Dedifferentiated amniotic fluid mesenchymal stem cell (primary cell): Measurements from ENCODE around the gene HMCN2.

Experiments
- DNase-seq: peaks from one replicate; pipeline ENCODE4 v3.0.0-alpha.2; 2016; ENCODE audit errors: extremely low spot score

Gene HMCN2

DNA sequence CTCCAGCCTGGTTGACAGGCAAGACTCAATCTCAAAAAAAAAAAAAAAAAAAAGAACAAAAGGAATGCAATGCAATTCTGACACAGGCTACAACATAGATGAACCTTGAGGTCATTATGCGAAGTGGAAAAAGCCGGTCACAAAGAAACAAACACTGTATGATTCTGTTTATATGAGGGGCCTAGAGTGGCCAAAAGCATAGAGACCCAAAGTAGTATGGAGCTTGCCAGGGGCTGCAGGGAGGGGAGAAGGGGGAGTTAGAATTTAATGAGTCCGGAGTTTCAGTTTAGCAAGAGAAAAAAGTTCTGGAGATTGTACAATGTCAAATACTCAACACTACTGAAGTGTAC lies 146.0 kb downstream of the HMCN2 start:
- DNase-seq, result no peak

DNA sequence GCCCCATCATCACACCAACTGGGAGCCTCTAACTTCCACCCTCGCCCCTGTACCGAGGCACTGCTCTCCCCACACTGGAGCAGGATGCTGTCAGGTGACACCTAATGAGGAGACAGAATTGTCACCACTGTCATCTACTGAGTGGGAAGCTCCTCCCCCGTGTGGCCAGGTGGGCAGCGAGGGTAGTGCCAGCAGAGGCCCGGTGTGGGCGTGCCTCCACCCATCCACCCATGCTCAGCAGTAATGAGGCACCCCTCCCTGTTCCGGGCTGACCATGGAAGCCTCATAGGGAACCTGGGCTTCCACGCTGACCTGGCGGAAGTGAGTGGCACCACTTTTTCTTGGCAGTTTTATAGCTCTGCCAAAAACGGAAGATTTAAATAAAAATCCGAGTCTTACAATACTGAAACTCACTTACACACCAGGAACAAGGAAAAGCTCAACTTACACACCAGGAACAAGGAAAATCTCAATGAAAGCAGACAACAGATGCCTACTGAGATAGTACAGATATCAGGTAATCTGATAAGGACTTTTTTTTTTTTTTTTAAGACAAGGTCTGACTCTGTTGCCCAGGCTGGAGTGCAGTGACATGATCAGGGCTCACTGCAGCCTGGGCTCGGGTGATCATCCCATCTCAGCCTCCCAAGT lies 148.6 kb downstream of the HMCN2 start:
- DNase-seq, result no peak

DNA sequence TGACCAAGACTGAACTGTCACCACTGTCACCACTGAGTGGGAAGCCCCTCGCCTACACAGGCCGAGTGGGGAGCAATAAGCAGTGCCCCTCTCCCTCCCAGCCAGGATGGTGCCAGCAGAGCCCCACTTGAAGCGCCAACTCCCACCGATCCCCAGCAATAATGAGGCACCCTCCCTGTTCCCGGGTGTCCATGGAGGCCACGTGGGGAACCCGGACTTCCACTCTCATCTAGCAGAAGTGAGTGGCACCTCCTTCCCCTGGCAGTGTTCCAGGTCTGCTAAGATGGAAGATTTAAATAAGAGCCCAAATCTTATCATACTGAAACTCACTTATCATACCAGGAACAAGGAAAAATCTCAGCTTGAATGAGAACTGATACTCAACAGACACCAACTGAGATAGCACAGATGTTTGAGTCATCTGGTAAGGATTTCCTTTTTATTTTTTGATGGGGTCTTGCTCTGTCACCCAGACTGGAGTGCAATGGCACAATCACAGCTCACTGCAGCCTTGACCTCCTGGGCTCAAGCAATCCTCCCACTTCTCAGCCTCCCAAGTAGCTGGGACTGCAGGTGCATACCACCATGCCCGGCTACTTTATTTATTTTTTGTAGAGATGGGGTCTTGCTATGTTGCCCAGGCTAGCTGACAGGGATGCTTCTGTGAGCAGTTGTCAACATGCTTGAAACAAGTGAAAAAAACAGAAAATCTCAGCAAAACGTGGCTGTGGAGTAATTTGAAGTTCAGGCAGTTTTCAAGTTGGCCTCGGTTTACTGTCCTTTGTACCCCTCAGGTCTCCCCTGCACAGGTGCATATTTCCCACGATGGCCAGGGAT lies 149.6 kb downstream of the HMCN2 start:
- no peak for DNase-seq

- DNase-seq, result no peak
Observed at GRCh38 chr9:130417602-130418001, 152.0 kb downstream of the HMCN2 start.

- DNase-seq, result no peak
Observed at GRCh38 chr9:130418776-130419175, 153.2 kb downstream of the HMCN2 start.

DNA sequence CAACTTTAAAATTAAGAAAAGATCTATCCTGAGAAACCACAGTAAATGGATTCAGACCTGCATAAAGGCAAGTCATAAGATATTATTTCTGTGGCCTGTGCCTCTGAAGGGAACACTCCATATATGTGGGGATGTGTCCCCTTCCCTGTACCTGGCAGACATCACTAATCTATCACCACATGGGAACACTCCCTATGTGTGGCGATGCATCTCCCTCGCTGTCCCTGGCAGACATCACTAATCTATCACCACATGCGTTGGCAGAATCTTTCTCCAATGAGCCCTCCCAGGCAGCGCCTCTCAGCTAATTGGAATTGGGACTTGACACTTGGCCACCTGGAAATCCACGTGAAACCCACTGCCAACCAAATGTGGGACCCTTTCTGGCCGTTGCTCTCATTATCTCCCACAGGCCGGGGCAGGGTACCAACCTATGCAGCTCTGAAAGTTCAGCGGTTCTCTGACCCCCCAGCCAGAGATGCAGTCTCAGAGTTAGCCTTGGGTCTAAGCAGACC lies 154.0 kb downstream of the HMCN2 start:
- DNase-seq, result no peak

- DNase-seq, result no peak
Observed at GRCh38 chr9:130421154-130421801, 155.7 kb downstream of the HMCN2 start.

- peak; percentile 22 for DNase-seq
Observed at GRCh38 chr9:130421802-130422276, 156.3 kb downstream of the HMCN2 start.

DNA sequence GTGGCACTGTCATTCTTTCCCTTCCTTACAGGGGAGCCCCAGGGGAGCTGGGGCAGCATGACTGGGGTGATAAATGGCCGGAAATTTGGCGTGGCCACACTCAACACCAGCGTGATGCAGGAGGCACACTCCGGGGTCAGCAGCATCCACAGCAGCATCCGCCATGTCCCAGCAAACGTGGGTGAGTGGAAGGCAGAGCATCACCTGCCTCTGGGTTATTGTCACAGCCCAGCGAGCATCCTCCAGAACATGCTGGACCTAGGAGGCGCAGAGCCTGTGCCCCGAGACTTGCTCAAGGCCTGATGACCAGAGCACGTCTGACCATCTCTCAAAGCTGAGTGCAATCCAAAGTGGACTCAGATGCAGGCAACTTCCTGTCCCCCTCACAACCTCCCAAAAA lies 157.0 kb downstream of the HMCN2 start:
- no peak for DNase-seq

DNA sequence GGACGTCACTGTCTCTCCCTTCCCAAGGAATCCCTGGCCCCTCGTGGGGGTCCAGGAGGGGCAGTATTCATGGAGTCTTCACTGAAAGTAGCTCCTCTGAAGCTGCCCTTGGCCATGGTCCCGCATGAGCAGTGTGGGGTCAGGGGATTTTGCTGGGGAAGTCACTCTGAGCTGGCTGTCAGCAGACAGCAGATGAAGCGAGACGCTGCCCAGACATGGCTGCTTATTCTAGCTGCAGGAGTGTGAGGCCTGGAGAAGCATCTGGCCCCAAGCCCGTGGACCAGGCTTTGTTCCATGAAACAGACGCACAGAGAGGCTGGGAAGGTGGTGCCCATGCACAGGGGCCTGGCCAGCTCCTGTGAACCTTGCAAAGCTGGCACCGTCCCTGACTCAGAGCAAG lies 157.7 kb downstream of the HMCN2 start:
- DNase-seq, result no peak

GRCh38 chr9:130424595-130425454 lies 159.3 kb downstream of the HMCN2 start:
- no peak for DNase-seq

- DNase-seq, result no peak
Observed at GRCh38 chr9:130425741-130426466, 160.3 kb downstream of the HMCN2 start.

GRCh38 chr9:130426467-130426773 lies 160.9 kb downstream of the HMCN2 start:
- no peak for DNase-seq

DNA sequence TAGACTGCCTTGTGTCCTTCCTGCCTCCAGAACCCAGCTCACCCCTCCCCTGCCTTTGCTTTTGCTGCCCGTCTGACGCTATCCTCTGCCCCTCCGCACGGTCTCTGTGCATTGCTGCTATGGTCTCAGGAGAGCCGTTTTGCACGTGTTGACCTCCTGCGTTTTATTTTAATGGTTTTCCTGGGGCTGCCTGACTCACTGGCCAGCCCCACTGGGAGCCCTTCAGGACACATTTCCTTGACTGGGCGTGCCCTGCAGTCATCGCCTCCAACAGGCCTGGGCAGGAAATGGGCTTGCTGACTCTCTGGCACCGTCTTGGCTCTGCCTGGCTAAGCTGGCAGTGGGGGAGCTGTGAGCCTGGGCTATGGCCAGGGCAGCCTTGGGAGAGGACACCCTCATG lies 161.3 kb downstream of the HMCN2 start:
- no peak for DNase-seq

DNA sequence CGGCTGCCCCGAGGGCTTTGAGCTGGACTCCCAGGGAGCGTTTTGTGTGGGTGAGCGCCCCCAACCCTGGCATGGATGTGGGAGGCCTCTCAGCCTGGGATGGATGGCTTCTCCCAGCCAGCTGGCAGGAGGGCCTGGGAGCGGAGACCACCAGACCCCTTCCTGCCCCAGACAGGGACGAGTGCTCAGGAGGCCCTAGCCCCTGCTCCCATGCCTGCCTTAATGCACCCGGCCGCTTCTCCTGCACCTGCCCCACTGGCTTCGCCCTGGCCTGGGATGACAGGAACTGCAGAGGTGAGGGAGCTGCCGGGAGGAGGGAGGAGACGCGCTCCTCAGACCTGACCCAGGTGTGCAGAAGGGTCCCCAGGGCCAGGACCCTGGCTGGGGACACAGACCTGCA lies 161.8 kb downstream of the HMCN2 start:
- no peak for DNase-seq

DNA sequence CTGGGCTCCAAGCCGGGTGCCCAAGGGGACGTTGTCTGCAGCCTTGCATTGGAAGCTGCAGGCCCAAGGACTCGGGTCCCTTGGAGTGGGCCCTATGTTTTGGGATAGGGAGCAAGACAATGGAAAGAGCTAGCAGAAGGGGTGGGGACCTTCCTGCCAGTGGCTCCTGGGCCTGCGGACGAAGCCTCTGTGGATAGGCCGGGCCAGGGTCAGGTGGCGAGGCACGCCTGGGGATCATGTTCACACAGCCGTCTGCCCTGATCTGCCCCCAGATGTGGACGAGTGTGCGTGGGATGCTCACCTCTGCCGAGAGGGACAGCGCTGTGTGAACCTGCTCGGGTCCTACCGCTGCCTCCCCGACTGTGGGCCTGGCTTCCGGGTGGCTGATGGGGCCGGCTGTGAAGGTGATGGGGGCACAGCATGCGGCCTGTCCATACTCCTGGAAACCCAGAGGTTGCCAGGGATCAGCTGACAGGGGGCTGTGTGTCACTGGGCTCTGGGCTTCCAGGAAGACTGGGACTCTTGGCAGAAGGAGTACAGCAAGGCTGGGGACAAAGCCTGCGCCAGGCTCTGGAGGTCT lies 162.6 kb downstream of the HMCN2 start:
- no peak for DNase-seq

- no peak for DNase-seq
Observed at GRCh38 chr9:130429381-130429780, 163.8 kb downstream of the HMCN2 start.

- no peak for DNase-seq
Observed at GRCh38 chr9:130429831-130430230, 164.3 kb downstream of the HMCN2 start.

GRCh38 chr9:130430232-130430631 lies 164.7 kb downstream of the HMCN2 start:
- no peak for DNase-seq

DNA sequence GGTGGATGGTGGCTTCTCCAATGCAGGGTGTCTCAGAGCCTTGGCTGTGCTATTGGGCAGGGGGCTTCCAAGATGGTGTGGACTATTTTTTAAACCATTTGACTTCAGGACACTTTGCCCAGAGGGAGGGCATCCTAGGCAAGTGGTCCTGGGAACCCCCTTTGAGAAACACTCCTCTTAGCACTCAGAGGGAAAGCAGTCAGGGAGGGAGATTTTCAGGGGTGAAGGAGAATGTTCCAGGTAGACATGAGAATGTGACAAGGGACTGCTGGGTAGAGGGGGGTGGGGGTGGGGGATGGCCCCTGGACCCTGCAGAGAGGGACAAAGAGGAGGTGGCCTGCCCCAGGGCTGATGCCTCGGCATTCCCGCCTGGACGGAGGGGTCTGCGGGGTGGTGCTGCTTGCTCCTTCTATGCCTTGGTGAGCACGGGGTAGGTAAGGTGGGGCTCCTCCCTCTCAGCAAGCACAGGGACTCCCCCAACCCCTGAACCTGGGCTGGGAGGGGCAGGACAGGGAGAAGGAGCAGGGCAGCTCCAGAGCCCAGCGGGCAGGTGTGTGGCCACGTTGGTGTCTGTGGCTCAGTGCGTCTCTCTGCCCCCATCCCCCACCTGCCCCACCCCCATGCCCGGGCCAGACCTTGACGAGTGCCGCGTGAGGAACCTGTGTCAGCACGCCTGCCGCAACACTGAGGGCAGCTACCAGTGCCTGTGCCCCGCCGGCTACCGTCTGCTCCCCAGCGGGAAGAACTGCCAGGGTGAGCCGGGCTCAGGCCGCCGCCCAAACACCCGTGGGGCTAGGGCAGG lies 165.4 kb downstream of the HMCN2 start:
- DNase-seq, result no peak
